Esophagus (tissue), 2 donors: Measurements from ENCODE around the gene ARMC8. TPM values are rescaled to one million over a fixed set of nuclear protein-coding genes. Genes with fewer than 3 reads are reported as not detected.

Source experiments
- H3K27ac ChIP-seq, 2 donors: one replicate each; pipeline ENCODE4 v1.5.1; 2013; ENCODE audit warnings: low read depth in 2 of 2, mild to moderate bottlenecking in 2 of 2, inconsistent platforms in 1 of 2, low read length in 1 of 2, moderate library complexity in 1 of 2
- H3K27me3 ChIP-seq, 2 donors: one replicate each; pipeline ENCODE4 v1.6.1; 2013; ENCODE audit warnings: low read length in 2 of 2, control low read depth in 1 of 2, mild to moderate bottlenecking in 1 of 2; ENCODE audit not compliant: insufficient read depth in 2 of 2, control insufficient read depth in 1 of 2
- H3K36me3 ChIP-seq, 2 donors: one replicate each; pipeline ENCODE4 v1.6.1; 2013; ENCODE audit warnings: low read length in 1 of 2; ENCODE audit not compliant: control insufficient read depth in 2 of 2, insufficient read depth in 2 of 2
- H3K4me1 ChIP-seq, 2 donors: one replicate each; pipeline ENCODE4 v1.6.1; 2013; ENCODE audit warnings: low read length in 1 of 2; ENCODE audit not compliant: control insufficient read depth in 2 of 2, insufficient read depth in 2 of 2
- H3K4me3 ChIP-seq, 2 donors: one replicate each; pipeline ENCODE4 v1.5.1; 2013; ENCODE audit warnings: low read length in 2 of 2, mild to moderate bottlenecking in 2 of 2, low read depth in 1 of 2, moderate library complexity in 1 of 2
- H3K9me3 ChIP-seq, 2 donors: one replicate each; pipeline ENCODE4 v1.6.1; 2013; ENCODE audit warnings: mild to moderate bottlenecking in 2 of 2, low read depth in 1 of 2, low read length in 1 of 2, moderate library complexity in 1 of 2; ENCODE audit not compliant: control insufficient read depth in 2 of 2, insufficient read depth in 1 of 2
- WGBS, 2 donors: extraction: QIAGEN DNeasy Blood & Tissue Kit; methylation state at CpG; one replicate each; pipeline ENCODE4 v1.1.7; 2013; 5-methylcytosine and 5-hydroxymethylcytosine counted together
- polyA plus RNA-seq, 2 donors: library from polyadenylated mRNA; stranded (reverse); fragments of 200-250 nt; gene quantifications; one replicate each; pipeline ENCODE4 v1.2.3, GENCODE V29; 2013
- donor health status: healthy with polysubstance abuse.
- donor health status: Bipolar disorder and iron deficiency.

ARMC8 gene
- polyA plus RNA-seq, 2 donors = 10.5 to 14.5 TPM

GRCh38 chr3:138213398-138214085 is 26.4 kb downstream of the ARMC8 start:
- 90 to 94% methylated on average over 7 of the region's 7 CpGs for WGBS, 2 donors
- no peak overlapping the region for H3K4me3 ChIP-seq
- H3K36me3 ChIP-seq = no peaks in the 10 kb centered on the region
- no peaks in the 10 kb centered on the region for H3K4me1 ChIP-seq
- no peaks in the 10 kb centered on the region for H3K9me3 ChIP-seq
- H3K27ac ChIP-seq = no peak overlapping the region
- H3K27me3 ChIP-seq = no peaks in the 10 kb centered on the region

GRCh38 chr3:138219255-138219654 is 32.2 kb downstream of the ARMC8 start:
- Histone ChIP-seq H3K27ac (no peak overlapping the region), H3K36me3 (peaks cover 0 to 8% of the 10 kb centered on the region in 2 donors), H3K9me3 (no peaks in the 10 kb centered on the region), H3K4me1 (no peaks in the 10 kb centered on the region), H3K27me3 (no peaks in the 10 kb centered on the region), H3K4me3 (no peak overlapping the region)
- 67 to 71% methylated on average over 1 of the region's 1 CpG for WGBS, 2 donors

DNA sequence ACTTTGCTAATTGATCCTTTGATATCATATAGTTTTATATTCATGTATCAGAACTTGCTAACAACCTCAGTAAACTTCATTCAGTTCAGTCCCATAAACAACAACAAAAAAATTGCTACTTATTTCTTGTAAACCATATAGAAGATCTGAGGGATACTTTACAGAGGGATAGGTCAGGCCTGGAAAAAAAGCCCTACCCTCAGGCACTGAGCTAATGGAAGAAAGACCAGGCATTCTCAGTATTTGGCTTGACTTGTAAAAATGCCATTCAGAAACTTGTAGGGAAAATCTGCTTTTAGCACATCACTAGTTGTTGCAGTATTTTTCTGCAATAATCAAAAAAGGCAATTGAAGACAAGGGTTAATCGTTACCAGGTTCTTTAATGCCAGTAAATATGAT is 33.1 kb downstream of the ARMC8 start:
- no peak overlapping the region for H3K4me3 ChIP-seq
- H3K27me3 ChIP-seq = no peaks in the 10 kb centered on the region
- no peaks in the 10 kb centered on the region for H3K9me3 ChIP-seq
- H3K4me1 ChIP-seq = no peaks in the 10 kb centered on the region
- H3K36me3 ChIP-seq = peaks cover 0 to 12% of the 10 kb centered on the region in 2 donors
- WGBS, 2 donors = 94 to 98% methylated on average over 1 of the region's 1 CpG
- H3K27ac ChIP-seq = no peak overlapping the region

DNA sequence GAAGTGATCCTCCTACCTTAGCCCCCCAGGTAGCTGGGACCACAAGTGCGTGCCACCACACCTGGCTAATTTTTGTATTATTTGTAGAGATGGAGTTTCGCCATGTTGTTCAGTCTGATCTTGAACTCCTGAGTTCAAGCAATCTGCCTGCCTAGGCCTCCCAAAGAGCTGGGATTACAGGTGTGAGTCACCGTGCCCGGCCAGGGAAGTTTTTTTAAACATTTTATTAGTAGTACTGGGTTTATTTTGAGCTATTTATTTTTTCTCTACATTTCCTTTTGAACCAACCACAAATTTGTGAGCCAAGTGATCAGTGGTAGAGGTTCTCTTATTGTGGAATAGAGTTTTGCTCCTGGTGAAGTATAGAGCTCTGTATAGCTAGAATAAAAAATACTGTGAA is 33.7 kb downstream of the ARMC8 start:
- H3K27me3 ChIP-seq = no peaks in the 10 kb centered on the region
- H3K4me1 ChIP-seq = no peaks in the 10 kb centered on the region
- peaks cover 0 to 12% of the 10 kb centered on the region in 2 donors for H3K36me3 ChIP-seq
- H3K4me3 ChIP-seq = no peak overlapping the region
- H3K9me3 ChIP-seq = no peaks in the 10 kb centered on the region
- WGBS, 2 donors = 85 to 89% methylated on average over 4 of the region's 4 CpGs
- H3K27ac ChIP-seq = no peak overlapping the region

GRCh38 chr3:138222131-138222941 is 35.2 kb downstream of the ARMC8 start:
- Histone ChIP-seq H3K9me3 (no peaks in the 10 kb centered on the region), H3K27ac (no peak overlapping the region), H3K4me1 (no peaks in the 10 kb centered on the region), H3K27me3 (no peaks in the 10 kb centered on the region), H3K36me3 (peaks cover 0 to 12% of the 10 kb centered on the region in 2 donors), H3K4me3 (no peak overlapping the region)
- 61 to 63% methylated on average over 2 of the region's 2 CpGs for WGBS, 2 donors

DNA sequence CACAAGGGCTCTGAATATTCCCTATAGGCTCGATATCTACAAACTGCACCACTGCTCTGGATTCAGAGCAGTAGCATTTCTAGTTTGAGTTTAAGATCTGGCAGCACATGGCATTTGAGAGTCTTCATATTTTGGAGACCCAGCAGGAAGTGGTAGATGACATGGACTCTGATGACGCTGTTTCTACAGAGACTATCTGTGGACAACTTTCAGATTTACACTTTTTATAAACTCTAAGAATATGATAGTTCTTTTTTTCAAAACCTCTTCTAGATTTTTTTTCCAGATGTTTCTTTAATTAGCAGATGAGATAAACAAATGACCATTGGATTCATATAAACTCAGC is 35.8 kb downstream of the ARMC8 start:
- Histone ChIP-seq H3K36me3 (peaks cover 0 to 12% of the 10 kb centered on the region in 2 donors), H3K27ac (no peak overlapping the region), H3K27me3 (no peaks in the 10 kb centered on the region), H3K4me1 (no peaks in the 10 kb centered on the region), H3K4me3 (no peak overlapping the region), H3K9me3 (no peaks in the 10 kb centered on the region)
- WGBS, 2 donors = 79 to 85% methylated on average over 2 of the region's 2 CpGs

DNA sequence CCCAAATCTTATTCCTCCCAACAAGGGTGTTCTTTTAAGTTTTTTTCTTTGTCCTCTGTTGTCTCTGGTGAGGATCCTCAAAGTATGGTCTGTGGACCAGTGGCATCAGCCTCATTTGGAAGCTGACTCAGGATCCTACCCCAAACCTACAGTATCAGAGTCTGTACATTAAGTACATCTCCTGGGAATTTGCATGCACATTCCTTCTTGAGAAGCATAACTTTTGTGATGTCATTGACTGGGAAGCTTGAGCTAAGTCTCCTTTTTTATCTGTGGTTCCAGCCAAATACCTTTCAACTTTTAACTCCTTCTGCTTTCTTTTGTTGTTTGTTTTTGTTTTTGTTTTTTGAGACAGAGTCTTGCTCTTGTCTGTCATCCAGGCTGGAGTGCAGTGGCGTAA is 40.5 kb downstream of the ARMC8 start:
- H3K27ac ChIP-seq = no peak overlapping the region
- no peak overlapping the region for H3K4me3 ChIP-seq
- peaks cover 0 to 11% of the 10 kb centered on the region in 2 donors for H3K36me3 ChIP-seq
- no peaks in the 10 kb centered on the region for H3K27me3 ChIP-seq
- H3K4me1 ChIP-seq = no peaks in the 10 kb centered on the region
- 99 to 100% methylated on average over 1 of the region's 1 CpG for WGBS, 2 donors
- no peaks in the 10 kb centered on the region for H3K9me3 ChIP-seq

DNA sequence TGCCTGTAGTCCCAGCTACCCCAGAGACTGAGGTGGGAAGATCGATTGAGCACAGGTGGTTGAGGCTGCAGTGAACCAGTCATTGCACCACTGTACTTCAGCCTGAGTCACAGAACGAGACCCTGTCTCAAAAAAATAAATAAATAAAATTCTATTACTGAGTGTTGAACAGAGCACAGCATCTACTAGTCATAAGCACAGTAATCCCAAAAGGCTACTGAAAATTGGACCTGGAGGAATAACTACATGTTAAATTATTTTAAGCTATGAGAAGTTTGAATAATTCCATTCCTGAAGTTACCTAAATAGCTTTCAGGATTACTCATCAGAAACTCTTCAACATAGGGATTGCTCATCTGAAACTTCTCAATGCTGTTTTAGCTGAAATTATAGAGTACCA is 43.4 kb downstream of the ARMC8 start:
- WGBS, 2 donors = 85 to 91% methylated on average over 2 of the region's 2 CpGs
- Histone ChIP-seq H3K36me3 (no peaks in the 10 kb centered on the region), H3K4me1 (no peaks in the 10 kb centered on the region), H3K4me3 (no peak overlapping the region), H3K27ac (no peak overlapping the region), H3K27me3 (no peaks in the 10 kb centered on the region), H3K9me3 (no peaks in the 10 kb centered on the region)

GRCh38 chr3:138232705-138233364 is 45.7 kb downstream of the ARMC8 start:
- Histone ChIP-seq H3K4me3 (no peak overlapping the region), H3K27me3 (no peaks in the 10 kb centered on the region), H3K36me3 (peaks cover 0 to 3% of the 10 kb centered on the region in 2 donors), H3K9me3 (no peaks in the 10 kb centered on the region), H3K4me1 (no peaks in the 10 kb centered on the region), H3K27ac (no peak overlapping the region)
- WGBS, 2 donors = 96 to 97% methylated on average over 4 of the region's 4 CpGs
